H9 (cell line): ENCODE data around the gene NLRP13. TPM values are rescaled to one million over a fixed set of nuclear protein-coding genes. Genes with fewer than 3 reads are reported as not detected.

Experiments
- DNase-seq: peaks from one replicate; pipeline ENCODE4 v3.0.0-alpha.2; 2017
- H2AFZ ChIP-seq: one replicate; pipeline ENCODE4 v1.6.1; 2013; ENCODE audit warnings: mild to moderate bottlenecking, low read length, control low read depth, moderate library complexity
- H2AK5ac ChIP-seq: 2 replicates; pipeline ENCODE4 v1.6.1; 2013; ENCODE audit warnings: low read length, control low read depth, mixed read lengths; ENCODE audit not compliant: insufficient read length
- H2BK120ac ChIP-seq: one replicate; pipeline ENCODE4 v1.6.1; 2013; ENCODE audit warnings: low read depth, mild to moderate bottlenecking, low read length, control low read depth, inconsistent platforms; ENCODE audit not compliant: poor library complexity, severe bottlenecking
- H2BK12ac ChIP-seq: 2 replicates; pipeline ENCODE4 v1.6.1; 2013; ENCODE audit warnings: low read length, control low read depth, mixed read lengths, low read depth; ENCODE audit not compliant: insufficient read length
- H2BK15ac ChIP-seq: 2 replicates; pipeline ENCODE4 v1.6.1; 2013; ENCODE audit warnings: low read depth, low read length, control low read depth
- H2BK20ac ChIP-seq: one replicate; pipeline ENCODE4 v1.6.1; 2013; ENCODE audit warnings: low read depth, mild to moderate bottlenecking, low read length, control low read depth, inconsistent platforms; ENCODE audit not compliant: poor library complexity, severe bottlenecking
- H2BK5ac ChIP-seq: 2 replicates; pipeline ENCODE4 v1.6.1; 2013; ENCODE audit warnings: low read length, control low read depth, mixed read lengths; ENCODE audit not compliant: insufficient read length
- H3K14ac ChIP-seq: 2 replicates; pipeline ENCODE4 v1.6.1; 2013; ENCODE audit warnings: low read length, control low read depth; ENCODE audit not compliant: insufficient read depth
- H3K18ac ChIP-seq: 2 replicates; pipeline ENCODE4 v1.6.1; 2013; ENCODE audit warnings: low read depth, mild to moderate bottlenecking, mixed read lengths, low read length, control low read depth; ENCODE audit not compliant: insufficient read length
- H3K23ac ChIP-seq: 2 replicates; pipeline ENCODE4 v1.6.1; 2013; ENCODE audit warnings: low read length, control low read depth, mixed read lengths, low read depth; ENCODE audit not compliant: insufficient read length
- H3K23me2 ChIP-seq: 2 replicates; pipeline ENCODE4 v1.6.1; 2013; ENCODE audit warnings: low read depth, mild to moderate bottlenecking, mixed read lengths, low read length, control low read depth; ENCODE audit not compliant: insufficient read length, poor library complexity, severe bottlenecking
- H3K27ac ChIP-seq: 2 replicates; pipeline ENCODE4 v1.5.1; 2013; ENCODE audit warnings: low read length, control low read depth, mixed read lengths, low read depth; ENCODE audit not compliant: insufficient read length
- H3K27me3 ChIP-seq: 2 replicates; pipeline ENCODE4 v1.6.1; 2013; ENCODE audit warnings: low read length, control low read depth, inconsistent platforms; ENCODE audit not compliant: insufficient read depth
- H3K4ac ChIP-seq: 2 replicates; pipeline ENCODE4 v1.6.1; 2013; ENCODE audit warnings: low read depth, mild to moderate bottlenecking, control low read depth, inconsistent platforms, low read length, moderate library complexity
- H3K4me1 ChIP-seq: 2 replicates; pipeline ENCODE4 v1.6.1; 2013; ENCODE audit warnings: low read length, control low read depth, inconsistent platforms; ENCODE audit not compliant: insufficient read depth
- H3K4me2 ChIP-seq: 2 replicates; pipeline ENCODE4 v1.6.1; 2013; ENCODE audit warnings: low read length, control low read depth, mixed read lengths; ENCODE audit not compliant: insufficient read length, insufficient read depth
- H3K56ac ChIP-seq: 2 replicates; pipeline ENCODE4 v1.6.1; 2013; ENCODE audit warnings: low read depth, mild to moderate bottlenecking, mixed read lengths, low read length, control low read depth; ENCODE audit not compliant: insufficient read length
- H3K79me1 ChIP-seq: 2 replicates; pipeline ENCODE4 v1.6.1; 2013; ENCODE audit warnings: low read depth, mild to moderate bottlenecking, moderate library complexity, low read length, control low read depth, inconsistent platforms; ENCODE audit not compliant: insufficient read depth, poor library complexity, severe bottlenecking
- H3K79me2 ChIP-seq: 2 replicates; pipeline ENCODE4 v1.6.1; 2013; ENCODE audit warnings: low read length, control low read depth, inconsistent platforms; ENCODE audit not compliant: insufficient read depth
- H3K9ac ChIP-seq: 2 replicates; pipeline ENCODE4 v1.6.1; 2013; ENCODE audit warnings: low read length, control low read depth, mixed read lengths; ENCODE audit not compliant: insufficient read length; ENCODE audit errors: extremely low read depth
- H3K9me3 ChIP-seq: one replicate; pipeline ENCODE4 v1.6.1; 2013; ENCODE audit warnings: low read depth, low read length, inconsistent platforms; ENCODE audit not compliant: control insufficient read depth
- H3T11ph ChIP-seq: one replicate; pipeline ENCODE4 v1.6.1; 2013; ENCODE audit warnings: mild to moderate bottlenecking, low read length, control low read depth, inconsistent platforms
- H4K20me1 ChIP-seq: one replicate; pipeline ENCODE4 v1.6.1; 2013; ENCODE audit not compliant: control insufficient read depth, insufficient read length, insufficient read depth
- H4K5ac ChIP-seq: 2 replicates; pipeline ENCODE4 v1.6.1; 2013; ENCODE audit warnings: low read depth, mild to moderate bottlenecking, mixed read lengths, low read length, control low read depth; ENCODE audit not compliant: insufficient read length
- H4K8ac ChIP-seq: replicated peaks from 2 replicates; pipeline ENCODE4 v1.6.1; 2013; ENCODE audit warnings: low read length, control low read depth, mixed read lengths, low read depth; ENCODE audit not compliant: insufficient read length
- H4K91ac ChIP-seq: 2 replicates; pipeline ENCODE4 v1.6.1; 2013; ENCODE audit warnings: low read depth, mild to moderate bottlenecking, moderate library complexity, mixed read lengths, low read length, control low read depth; ENCODE audit not compliant: insufficient read length
- H3K27ac Mint-ChIP-seq, 3 experiments: 2 replicates in 2 of 3; 3 replicates in 1 of 3; pipeline ENCODE4 v1.8.0; 2020 to 2021; ENCODE audit warnings: mixed read lengths in 3 of 3, mild to moderate bottlenecking in 1 of 3, moderate library complexity in 1 of 3
- H3K27me3 Mint-ChIP-seq: 2 replicates; pipeline ENCODE4 v1.8.0; 2021; ENCODE audit warnings: low read depth, mild to moderate bottlenecking, moderate library complexity, mixed read lengths
- H3K36me3 Mint-ChIP-seq, 3 experiments: 2 replicates in 2 of 3; 3 replicates in 1 of 3; pipeline ENCODE4 v1.8.0; 2020 to 2021; ENCODE audit warnings: low read depth in 3 of 3, mixed read lengths in 3 of 3; ENCODE audit not compliant: insufficient read depth in 1 of 3
- H3K4me1 Mint-ChIP-seq, 2 experiments: 2 replicates each; pipeline ENCODE4 v1.8.0; 2020; ENCODE audit warnings: mixed read lengths in 2 of 2
- H3K4me3 Mint-ChIP-seq, 2 experiments: 2 replicates in 1 of 2; 3 replicates in 1 of 2; pipeline ENCODE4 v1.8.0; 2020 to 2021; ENCODE audit warnings: mild to moderate bottlenecking in 2 of 2, mixed read lengths in 2 of 2, moderate library complexity in 1 of 2
- H3K9me3 Mint-ChIP-seq, 2 experiments: 2 replicates in 1 of 2; 3 replicates in 1 of 2; pipeline ENCODE4 v1.8.0; 2020; ENCODE audit warnings: mild to moderate bottlenecking in 2 of 2, mixed read lengths in 2 of 2, moderate library complexity in 1 of 2
- WGBS: extraction: QIAGEN DNeasy Blood & Tissue Kit; methylation state at CpG from one replicate; pipeline ENCODE4 v1.1.7; 2013; ENCODE audit warnings: missing lambda C conversion rate, low lambda C conversion rate, mixed read lengths; ENCODE audit not compliant: insufficient read length; ENCODE audit errors: extremely low coverage; 5-methylcytosine and 5-hydroxymethylcytosine counted together
- total RNA-seq: library from RNA; stranded (reverse); gene quantifications from 2 replicates; pipeline ENCODE4 v1.2.1, GENCODE V29; 2021
- TF ChIP-seq, protein P1 (sequence below): fragments of 200-600 bp; sonication (generic); conservative IDR thresholded peaks from 3 replicates; pipeline ENCODE4 v1.8.0; 2021; ENCODE audit warnings: antibody characterized with exemption, mild to moderate bottlenecking

The NLRP13 gene
- total RNA-seq, 1 experiment from 2014 or later: not detected

- Histone ChIP-seq H4K5ac (no peak overlapping the region), H3K14ac (no peak overlapping the region), H3K27me3 (no peaks in the 10 kb centered on the region), H3K23me2 (no peaks in the 10 kb centered on the region), H3K9me3 (peaks cover 90% of the 10 kb centered on the region), H3K27ac (no peak overlapping the region), H3K56ac (no peak overlapping the region), H2BK20ac (no peak overlapping the region), H3K9ac (no peak overlapping the region), H3K18ac (no peak overlapping the region), H2BK5ac (no peak overlapping the region), H3K4ac (no peak overlapping the region), H4K8ac (no peak overlapping the region), H3K4me2 (no peak overlapping the region), H4K91ac (no peak overlapping the region), H2AK5ac (no peak overlapping the region), H3K4me1 (no peaks in the 10 kb centered on the region), H2BK15ac (no peak overlapping the region), H3K79me2 (no peaks in the 10 kb centered on the region), H3T11ph (no peak overlapping the region), H2AFZ (no peak overlapping the region), H3K23ac (no peak overlapping the region), H4K20me1 (no peaks in the 10 kb centered on the region), H2BK12ac (no peak overlapping the region), H2BK120ac (no peak overlapping the region), H3K79me1 (no peaks in the 10 kb centered on the region)
- H3K27ac Mint-ChIP-seq: no peak overlapping the region
- no peak overlapping the region for H3K4me3 Mint-ChIP-seq
- no CpG with 5 or more reads among the region's 5 CpGs for WGBS
- peaks cover 3% of the 10 kb centered on the region for H3K27me3 Mint-ChIP-seq
- TF ChIP-seq, protein P1, sequence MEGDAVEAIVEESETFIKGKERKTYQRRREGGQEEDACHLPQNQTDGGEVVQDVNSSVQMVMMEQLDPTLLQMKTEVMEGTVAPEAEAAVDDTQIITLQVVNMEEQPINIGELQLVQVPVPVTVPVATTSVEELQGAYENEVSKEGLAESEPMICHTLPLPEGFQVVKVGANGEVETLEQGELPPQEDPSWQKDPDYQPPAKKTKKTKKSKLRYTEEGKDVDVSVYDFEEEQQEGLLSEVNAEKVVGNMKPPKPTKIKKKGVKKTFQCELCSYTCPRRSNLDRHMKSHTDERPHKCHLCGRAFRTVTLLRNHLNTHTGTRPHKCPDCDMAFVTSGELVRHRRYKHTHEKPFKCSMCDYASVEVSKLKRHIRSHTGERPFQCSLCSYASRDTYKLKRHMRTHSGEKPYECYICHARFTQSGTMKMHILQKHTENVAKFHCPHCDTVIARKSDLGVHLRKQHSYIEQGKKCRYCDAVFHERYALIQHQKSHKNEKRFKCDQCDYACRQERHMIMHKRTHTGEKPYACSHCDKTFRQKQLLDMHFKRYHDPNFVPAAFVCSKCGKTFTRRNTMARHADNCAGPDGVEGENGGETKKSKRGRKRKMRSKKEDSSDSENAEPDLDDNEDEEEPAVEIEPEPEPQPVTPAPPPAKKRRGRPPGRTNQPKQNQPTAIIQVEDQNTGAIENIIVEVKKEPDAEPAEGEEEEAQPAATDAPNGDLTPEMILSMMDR: no peak
- H3K9me3 Mint-ChIP-seq: peaks cover 86 to 93% of the 10 kb centered on the region in 2 experiments
- no peak for DNase-seq
- no peaks in the 10 kb centered on the region for H3K4me1 Mint-ChIP-seq
- H3K36me3 Mint-ChIP-seq: peaks cover 0 to 14% (median 8%) of the 10 kb centered on the region in 3 experiments; a peak in 5 of 7 replicates
Measured at GRCh38 chr19:55858969-55859368, 73.2 kb downstream of the NLRP13 start.
